ENCODE results near the gene ZNF423.

- no peak for TF ChIP-seq EZH2phosphoT487 (IDR thresholded peaks at IDR 0.05; ENCODE audit: borderline replicate concordance, low read length)
- no peak for TF ChIP-seq CTCF (IDR thresholded peaks at IDR 0.05; ENCODE audit: low read depth, low read length, poor library complexity, severe bottlenecking)
Measured at GRCh38 chr16:49884033-49885015, 28.4 kb upstream of the ZNF423 start.

Measured in DOHH2 (cell line).